Neutrophil (primary cell): Measurements from ENCODE around the gene POLR2H.

Source experiments
- H3K27ac ChIP-seq: fragments of 200-600 bp; sonication (generic); 2 replicates; pipeline ENCODE4 v1.5.1; 2016; ENCODE audit warnings: mild to moderate bottlenecking, moderate library complexity
- H3K27me3 ChIP-seq: fragments of 200-600 bp; sonication (generic); 2 replicates; pipeline ENCODE4 v1.6.0; 2016; ENCODE audit warnings: mild to moderate bottlenecking
- H3K36me3 ChIP-seq: fragments of 200-600 bp; sonication (generic); 2 replicates; pipeline ENCODE4 v1.5.1; 2017
- H3K4me1 ChIP-seq, 2 experiments: fragments of 200-600 bp in 1 of 2; sonication (generic) in 1 of 2; 1 replicate in 1 of 2; 2 replicates in 1 of 2; pipeline versions ENCODE4 v1.5.1 to v1.6.1; 2013 to 2016; ENCODE audit warnings: low read depth in 1 of 2, low read length in 1 of 2, mild to moderate bottlenecking in 1 of 2, moderate library complexity in 1 of 2; ENCODE audit not compliant: control insufficient read depth in 1 of 2, insufficient read depth in 1 of 2
- H3K4me3 ChIP-seq, 2 experiments: fragments of 200-600 bp in 1 of 2; sonication (generic) in 1 of 2; 1 replicate in 1 of 2; 2 replicates in 1 of 2; pipeline ENCODE4 v1.5.1; 2013 to 2016; ENCODE audit warnings: low read depth in 1 of 2, low read length in 1 of 2, mild to moderate bottlenecking in 1 of 2, moderate library complexity in 1 of 2
- H3K9me3 ChIP-seq: fragments of 200-600 bp; sonication (generic); 2 replicates; pipeline ENCODE4 v1.5.1; 2016
- TF ChIP-seq, protein P1 (sequence below): fragments of 200-600 bp; sonication (generic); IDR thresholded peaks from 2 replicates; pipeline ENCODE4 v1.5.1; 2016; ENCODE audit warnings: antibody characterized with exemption

The POLR2H gene

DNA sequence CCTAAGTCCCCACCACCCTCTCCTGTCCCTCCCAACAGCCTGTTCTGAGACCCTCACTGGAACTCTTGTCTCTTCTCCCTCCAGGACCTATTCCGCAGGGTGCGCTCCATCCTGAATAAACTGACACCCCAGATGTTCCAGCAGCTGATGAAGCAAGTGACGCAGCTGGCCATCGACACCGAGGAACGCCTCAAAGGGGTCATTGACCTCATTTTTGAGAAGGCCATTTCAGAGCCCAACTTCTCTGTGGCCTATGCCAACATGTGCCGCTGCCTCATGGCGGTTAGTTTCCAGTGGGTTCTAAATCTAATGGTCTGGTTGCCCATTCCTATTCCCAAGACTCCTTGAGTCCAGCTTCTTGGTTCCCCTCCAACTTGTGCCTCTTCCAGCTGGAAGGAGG, 37.8 kb upstream of the POLR2H start:
- peaks cover 87% of the 10 kb centered on the region for H3K36me3 ChIP-seq
- H3K4me1 ChIP-seq = peaks cover 5 to 18% of the 10 kb centered on the region in 2 experiments
- no peaks in the 10 kb centered on the region for H3K9me3 ChIP-seq
- no peaks in the 10 kb centered on the region for H3K27me3 ChIP-seq
- no peak overlapping the region for H3K27ac ChIP-seq
- TF ChIP-seq, protein P1, sequence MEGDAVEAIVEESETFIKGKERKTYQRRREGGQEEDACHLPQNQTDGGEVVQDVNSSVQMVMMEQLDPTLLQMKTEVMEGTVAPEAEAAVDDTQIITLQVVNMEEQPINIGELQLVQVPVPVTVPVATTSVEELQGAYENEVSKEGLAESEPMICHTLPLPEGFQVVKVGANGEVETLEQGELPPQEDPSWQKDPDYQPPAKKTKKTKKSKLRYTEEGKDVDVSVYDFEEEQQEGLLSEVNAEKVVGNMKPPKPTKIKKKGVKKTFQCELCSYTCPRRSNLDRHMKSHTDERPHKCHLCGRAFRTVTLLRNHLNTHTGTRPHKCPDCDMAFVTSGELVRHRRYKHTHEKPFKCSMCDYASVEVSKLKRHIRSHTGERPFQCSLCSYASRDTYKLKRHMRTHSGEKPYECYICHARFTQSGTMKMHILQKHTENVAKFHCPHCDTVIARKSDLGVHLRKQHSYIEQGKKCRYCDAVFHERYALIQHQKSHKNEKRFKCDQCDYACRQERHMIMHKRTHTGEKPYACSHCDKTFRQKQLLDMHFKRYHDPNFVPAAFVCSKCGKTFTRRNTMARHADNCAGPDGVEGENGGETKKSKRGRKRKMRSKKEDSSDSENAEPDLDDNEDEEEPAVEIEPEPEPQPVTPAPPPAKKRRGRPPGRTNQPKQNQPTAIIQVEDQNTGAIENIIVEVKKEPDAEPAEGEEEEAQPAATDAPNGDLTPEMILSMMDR = no peak
- no peak overlapping the region for H3K4me3 ChIP-seq

DNA sequence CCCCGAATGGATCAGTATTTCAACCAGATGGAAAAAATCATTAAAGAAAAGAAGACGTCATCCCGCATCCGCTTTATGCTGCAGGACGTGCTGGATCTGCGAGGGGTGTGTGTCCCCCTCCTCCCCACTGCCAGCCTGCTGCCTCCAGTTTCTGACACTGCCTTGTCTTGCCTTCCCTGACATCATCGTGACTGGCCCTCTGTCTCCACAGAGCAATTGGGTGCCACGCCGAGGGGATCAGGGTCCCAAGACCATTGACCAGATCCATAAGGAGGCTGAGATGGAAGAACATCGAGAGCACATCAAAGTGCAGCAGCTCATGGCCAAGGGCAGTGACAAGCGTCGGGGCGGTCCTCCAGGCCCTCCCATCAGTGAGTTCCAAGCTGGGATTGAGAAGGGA, 36.2 kb upstream of the POLR2H start:
- Histone ChIP-seq H3K9me3 (no peaks in the 10 kb centered on the region), H3K27me3 (no peaks in the 10 kb centered on the region), H3K36me3 (peaks cover 100% of the 10 kb centered on the region), H3K4me3 (no peak overlapping the region), H3K4me1 (peaks cover 5 to 9% of the 10 kb centered on the region in 2 experiments), H3K27ac (no peak overlapping the region)
- TF ChIP-seq, protein P1 = no peak

DNA sequence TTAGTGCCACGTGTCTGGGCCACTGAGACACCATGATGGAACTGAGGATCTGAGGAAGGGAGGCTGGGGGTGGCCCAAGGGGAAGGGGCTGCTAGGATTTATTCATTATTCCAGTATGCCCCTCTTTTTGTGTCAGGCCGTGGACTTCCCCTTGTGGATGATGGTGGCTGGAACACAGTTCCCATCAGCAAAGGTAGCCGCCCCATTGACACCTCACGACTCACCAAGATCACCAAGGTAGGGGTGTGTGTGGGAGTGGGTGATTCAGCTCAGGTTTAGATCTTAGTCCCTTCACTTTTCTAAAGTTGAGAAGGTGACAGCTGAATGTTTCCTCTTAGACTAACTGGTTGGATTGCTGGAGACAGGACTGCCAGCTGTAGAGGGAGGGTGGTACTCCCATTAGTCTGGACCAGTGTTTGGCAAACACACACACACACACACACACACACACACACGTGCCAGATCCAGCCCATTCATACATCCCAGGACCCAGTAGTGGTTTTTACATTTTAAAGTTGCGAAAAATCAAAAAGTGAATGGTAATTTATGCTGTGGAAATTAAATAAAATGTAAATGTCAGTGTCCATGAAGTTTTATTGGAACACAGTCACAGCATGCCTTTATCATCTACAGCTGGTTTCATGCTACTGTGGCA, 35.7 kb upstream of the POLR2H start:
- Histone ChIP-seq H3K36me3 (peaks cover 97% of the 10 kb centered on the region), H3K9me3 (no peaks in the 10 kb centered on the region), H3K4me1 (peaks cover 5 to 8% of the 10 kb centered on the region in 2 experiments), H3K27me3 (no peaks in the 10 kb centered on the region), H3K4me3 (no peak overlapping the region), H3K27ac (no peak overlapping the region)
- TF ChIP-seq, protein P1 = no peak

DNA sequence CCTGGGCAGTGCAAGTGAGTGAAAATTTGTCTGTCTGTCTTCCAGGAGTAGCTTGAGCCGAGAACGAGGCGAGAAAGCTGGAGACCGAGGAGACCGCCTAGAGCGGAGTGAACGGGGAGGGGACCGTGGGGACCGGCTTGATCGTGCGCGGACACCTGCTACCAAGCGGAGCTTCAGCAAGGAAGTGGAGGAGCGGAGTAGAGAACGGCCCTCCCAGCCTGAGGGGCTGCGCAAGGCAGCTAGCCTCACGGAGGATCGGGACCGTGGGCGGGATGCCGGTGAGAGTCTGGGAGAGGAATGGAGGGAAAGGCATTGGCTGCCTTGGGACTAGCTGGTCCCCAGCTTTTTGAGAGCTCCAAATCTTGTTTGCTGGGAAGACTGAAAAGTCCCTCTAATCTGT, 34.3 kb upstream of the POLR2H start:
- TF ChIP-seq, protein P1 = no peak
- Histone ChIP-seq H3K4me3 (no peak overlapping the region), H3K36me3 (peaks cover 97% of the 10 kb centered on the region), H3K27me3 (no peaks in the 10 kb centered on the region), H3K27ac (no peak overlapping the region), H3K4me1 (peaks cover 5 to 8% of the 10 kb centered on the region in 2 experiments), H3K9me3 (no peaks in the 10 kb centered on the region)

DNA sequence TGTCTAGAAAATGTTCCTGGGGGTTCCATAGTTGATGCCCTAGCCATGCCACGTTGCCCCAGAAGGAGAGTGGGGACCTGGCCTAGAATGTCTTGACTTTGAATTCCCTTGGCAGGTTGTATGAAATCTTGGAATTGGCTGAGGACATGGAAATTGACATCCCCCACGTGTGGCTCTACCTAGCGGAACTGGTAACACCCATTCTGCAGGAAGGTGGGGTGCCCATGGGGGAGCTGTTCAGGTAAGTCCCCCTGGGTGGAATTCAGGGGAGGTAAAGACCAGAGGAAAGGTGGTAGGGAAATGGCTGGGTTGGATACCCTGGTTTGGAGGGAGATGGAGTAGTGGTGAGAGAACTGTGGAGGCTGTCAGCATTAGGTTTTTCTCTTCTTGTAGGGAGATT, 33.0 kb upstream of the POLR2H start:
- Histone ChIP-seq H3K27me3 (no peaks in the 10 kb centered on the region), H3K4me1 (no peaks in the 10 kb centered on the region), H3K36me3 (peaks cover 96% of the 10 kb centered on the region), H3K9me3 (no peaks in the 10 kb centered on the region), H3K4me3 (no peak overlapping the region), H3K27ac (no peak overlapping the region)
- TF ChIP-seq, protein P1 = no peak
